T-helper 1 cell treated with Interleukin-12 subunit alpha and Interleukin-12 subunit beta and Interleukin-4 antibody, amounts not matched to agents 30 μg/mL and 1 μg/mL, for 36 hours (primary cell): Measurements from ENCODE around the gene GPATCH8.
A peak's percentile ranks its signal among the peaks of the same experiment; 100 is the strongest.
"Not testable (repeated sequence)": the region's sequence is repeated elsewhere in the genome, so short reads cannot be mapped to it uniquely, and the experiment has no call there.

Source experiments
- H3K27ac Mint-ChIP-seq: one replicate; pipeline ENCODE4 v1.8.0; 2021; ENCODE audit warnings: mild to moderate bottlenecking, mixed read lengths
- H3K27me3 Mint-ChIP-seq: one replicate; pipeline ENCODE4 v1.8.0; 2021; ENCODE audit warnings: low read depth, mixed read lengths
- H3K36me3 Mint-ChIP-seq: one replicate; pipeline ENCODE4 v1.8.0; 2021; ENCODE audit warnings: low read depth, mixed read lengths
- H3K4me1 Mint-ChIP-seq: one replicate; pipeline ENCODE4 v1.8.0; 2021; ENCODE audit warnings: low read depth, mixed read lengths
- H3K4me3 Mint-ChIP-seq: one replicate; pipeline ENCODE4 v1.8.0; 2021; ENCODE audit warnings: mild to moderate bottlenecking, moderate library complexity, mixed read lengths
- H3K9me3 Mint-ChIP-seq: one replicate; pipeline ENCODE4 v1.8.0; 2021; ENCODE audit warnings: mixed read lengths

The GPATCH8 gene

GRCh38 chr17:44536090-44536953 is 33.1 kb upstream of the GPATCH8 start:
- Mint-ChIP-seq H3K27ac (no peak overlapping the region), H3K27me3 (peaks cover 4% of the 10 kb centered on the region), H3K36me3 (no peaks in the 10 kb centered on the region), H3K4me3 (no peak overlapping the region), H3K4me1 (peaks cover 7% of the 10 kb centered on the region), H3K9me3 (no peaks in the 10 kb centered on the region)

GRCh38 chr17:44533533-44534246 is 30.5 kb upstream of the GPATCH8 start:
- Mint-ChIP-seq H3K27me3 (no peaks in the 10 kb centered on the region), H3K27ac (no peak overlapping the region), H3K36me3 (no peaks in the 10 kb centered on the region), H3K4me1 (peaks cover 7% of the 10 kb centered on the region), H3K9me3 (no peaks in the 10 kb centered on the region), H3K4me3 (no peak overlapping the region)

GRCh38 chr17:44530896-44531418 is 27.8 kb upstream of the GPATCH8 start:
- no peak overlapping the region for H3K27ac Mint-ChIP-seq

GRCh38 chr17:44529864-44530263 is 26.7 kb upstream of the GPATCH8 start:
- Mint-ChIP-seq H3K4me3 (no peak overlapping the region), H3K4me1 (peaks cover 7% of the 10 kb centered on the region), H3K27me3 (no peaks in the 10 kb centered on the region), H3K27ac (no peak overlapping the region), H3K9me3 (peaks cover 6% of the 10 kb centered on the region), H3K36me3 (no peaks in the 10 kb centered on the region)

More at GRCh38 chr17:44530896-44531418, 27.8 kb upstream of the GPATCH8 start:
- Mint-ChIP-seq H3K36me3 (no peaks in the 10 kb centered on the region), H3K4me1 (peaks cover 7% of the 10 kb centered on the region), H3K4me3 (no peak overlapping the region), H3K9me3 (peaks cover 6% of the 10 kb centered on the region), H3K27me3 (no peaks in the 10 kb centered on the region)

GRCh38 chr17:44527954-44528353 is 24.7 kb upstream of the GPATCH8 start:
- no peaks in the 10 kb centered on the region for H3K4me1 Mint-ChIP-seq
- no peaks in the 10 kb centered on the region for H3K27me3 Mint-ChIP-seq
- no peaks in the 10 kb centered on the region for H3K36me3 Mint-ChIP-seq
- H3K4me3 Mint-ChIP-seq: no peak overlapping the region
- peaks cover 6% of the 10 kb centered on the region for H3K9me3 Mint-ChIP-seq
- no peak overlapping the region for H3K27ac Mint-ChIP-seq

- no peaks in the 10 kb centered on the region for H3K36me3 Mint-ChIP-seq
- H3K9me3 Mint-ChIP-seq: peaks cover 6% of the 10 kb centered on the region
- no peaks in the 10 kb centered on the region for H3K4me1 Mint-ChIP-seq
- H3K27me3 Mint-ChIP-seq: peaks cover under 1% of the 10 kb centered on the region
- H3K4me3 Mint-ChIP-seq: no peak overlapping the region
- H3K27ac Mint-ChIP-seq: no peak overlapping the region
These were observed 23.9 kb upstream of the GPATCH8 start for GRCh38 chr17:44527102-44527501.

- Mint-ChIP-seq H3K36me3 (no peaks in the 10 kb centered on the region), H3K4me1 (no peaks in the 10 kb centered on the region), H3K27ac (no peak overlapping the region), H3K27me3 (peaks cover 12% of the 10 kb centered on the region), H3K9me3 (peaks cover 6% of the 10 kb centered on the region), H3K4me3 (no peak overlapping the region)
These were observed 20.4 kb upstream of the GPATCH8 start for GRCh38 chr17:44523672-44523972.

GRCh38 chr17:44522883-44523671 is 19.9 kb upstream of the GPATCH8 start:
- peaks cover 12% of the 10 kb centered on the region for H3K27me3 Mint-ChIP-seq
- peaks cover 6% of the 10 kb centered on the region for H3K9me3 Mint-ChIP-seq
- no peaks in the 10 kb centered on the region for H3K36me3 Mint-ChIP-seq
- no peaks in the 10 kb centered on the region for H3K4me1 Mint-ChIP-seq
- no peak overlapping the region for H3K27ac Mint-ChIP-seq
- no peak overlapping the region for H3K4me3 Mint-ChIP-seq

- H3K4me3 Mint-ChIP-seq: no peak overlapping the region
- H3K36me3 Mint-ChIP-seq: no peaks in the 10 kb centered on the region
These were observed 14.8 kb upstream of the GPATCH8 start for GRCh38 chr17:44518032-44518431.

GRCh38 chr17:44511241-44512134 is 8.3 kb upstream of the GPATCH8 start:
- H3K27me3 Mint-ChIP-seq, H3K27ac Mint-ChIP-seq, H3K4me1 Mint-ChIP-seq, H3K4me3 Mint-ChIP-seq, H3K36me3 Mint-ChIP-seq, H3K9me3 Mint-ChIP-seq: not testable (repeated sequence)

More at GRCh38 chr17:44518032-44518431, 14.8 kb upstream of the GPATCH8 start:
- Mint-ChIP-seq H3K27me3 (peaks cover 12% of the 10 kb centered on the region), H3K4me1 (no peaks in the 10 kb centered on the region), H3K9me3 (no peaks in the 10 kb centered on the region), H3K27ac (no peak overlapping the region)

GRCh38 chr17:44506939-44507604 is 3.9 kb upstream of the GPATCH8 start:
- H3K36me3 Mint-ChIP-seq, H3K4me3 Mint-ChIP-seq, H3K9me3 Mint-ChIP-seq, H3K4me1 Mint-ChIP-seq, H3K27ac Mint-ChIP-seq, H3K27me3 Mint-ChIP-seq: not testable (repeated sequence)

GRCh38 chr17:44502598-44503146 is 534 bp downstream of the GPATCH8 start:
- H3K36me3 Mint-ChIP-seq: peaks cover 4% of the 10 kb centered on the region
- no peaks in the 10 kb centered on the region for H3K9me3 Mint-ChIP-seq
- peak overlapping the region; percentile 98 for H3K4me3 Mint-ChIP-seq
- peak overlapping the region; percentile 97 for H3K27ac Mint-ChIP-seq
- H3K27me3 Mint-ChIP-seq: no peaks in the 10 kb centered on the region
- peaks cover 23% of the 10 kb centered on the region for H3K4me1 Mint-ChIP-seq

- Mint-ChIP-seq H3K27me3 (no peaks in the 10 kb centered on the region), H3K4me3 (peak overlapping the region; percentile 98), H3K4me1 (peaks cover 23% of the 10 kb centered on the region), H3K9me3 (no peaks in the 10 kb centered on the region), H3K27ac (peak overlapping the region; percentile 97), H3K36me3 (peaks cover 4% of the 10 kb centered on the region)
These were observed 1.3 kb downstream of the GPATCH8 start for GRCh38 chr17:44501866-44502375.
